Measurements from ENCODE around the gene COX5A. TPM values are rescaled to one million over a fixed set of nuclear protein-coding genes. Genes with fewer than 3 reads are reported as not detected.

The COX5A gene
- total and polyA plus RNA-seq, 2 of the 13 experiments (the other 11 are each of a cell fraction or from before 2014, with no cell fraction given): 158 to 218 TPM

DNA sequence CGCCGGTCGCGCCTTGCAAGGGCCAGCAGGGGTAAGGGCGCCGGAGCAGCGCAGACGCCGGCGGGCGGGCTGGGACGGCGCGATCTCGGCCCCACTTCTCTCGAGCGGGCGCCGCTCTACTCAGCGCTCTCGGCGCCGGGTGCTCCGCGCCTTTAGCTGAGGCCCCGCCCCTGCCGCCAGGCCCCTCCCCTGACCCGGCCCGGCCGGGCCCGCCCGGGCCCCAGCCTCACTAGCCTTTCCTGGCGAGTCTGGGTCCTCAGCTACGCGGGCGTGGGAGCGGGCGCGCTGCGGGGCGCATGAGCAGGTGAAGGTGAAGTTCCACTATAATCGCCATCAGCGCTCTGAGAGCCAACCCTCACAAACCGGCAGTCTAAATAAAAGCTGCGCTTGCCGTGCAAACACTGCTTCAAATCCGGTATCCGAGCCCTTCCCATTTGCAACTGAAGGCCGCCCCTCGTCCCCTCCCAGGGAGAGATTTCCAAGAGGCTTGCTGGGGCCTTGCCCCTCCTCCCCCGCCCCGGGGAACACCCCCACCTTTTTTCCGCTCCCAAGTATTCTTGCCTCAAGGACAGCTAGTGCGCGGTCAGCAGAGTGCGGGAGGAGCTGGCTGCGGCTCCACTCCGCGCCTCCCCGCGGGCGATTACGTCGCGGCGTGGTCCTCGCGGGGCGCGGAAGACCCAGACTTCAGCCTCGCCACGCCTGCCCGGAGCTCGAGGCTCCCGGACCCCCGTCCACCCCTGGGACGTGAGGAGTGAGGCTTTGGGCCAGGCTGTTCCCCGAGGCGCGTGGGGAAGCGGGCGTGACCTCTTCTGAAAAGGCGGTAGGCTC lies 19.0 kb upstream of the COX5A start, which contains the start of gene RPP25 (continued):
- TF ChIP-seq, protein P1, sequence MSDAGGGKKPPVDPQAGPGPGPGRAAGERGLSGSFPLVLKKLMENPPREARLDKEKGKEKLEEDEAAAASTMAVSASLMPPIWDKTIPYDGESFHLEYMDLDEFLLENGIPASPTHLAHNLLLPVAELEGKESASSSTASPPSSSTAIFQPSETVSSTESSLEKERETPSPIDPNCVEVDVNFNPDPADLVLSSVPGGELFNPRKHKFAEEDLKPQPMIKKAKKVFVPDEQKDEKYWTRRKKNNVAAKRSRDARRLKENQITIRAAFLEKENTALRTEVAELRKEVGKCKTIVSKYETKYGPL (CRISPR knock-in tag; IDR thresholded peaks at IDR 0.05): no peak
- TF ChIP-seq FOXP1 (IDR thresholded peaks at IDR 0.05): no peak
- TF ChIP-seq FOXP1 (CRISPR knock-in tag; IDR thresholded peaks at IDR 0.05): no peak
- TF ChIP-seq ISL2 (CRISPR knock-in tag; IDR thresholded peaks at IDR 0.05): no peak
- TF ChIP-seq IKZF1 (IDR thresholded peaks at IDR 0.05): no peak
- TF ChIP-seq ZNF773 (CRISPR knock-in tag; IDR thresholded peaks at IDR 0.05; ENCODE audit: borderline replicate concordance): no peak
- TF ChIP-seq, protein P2, sequence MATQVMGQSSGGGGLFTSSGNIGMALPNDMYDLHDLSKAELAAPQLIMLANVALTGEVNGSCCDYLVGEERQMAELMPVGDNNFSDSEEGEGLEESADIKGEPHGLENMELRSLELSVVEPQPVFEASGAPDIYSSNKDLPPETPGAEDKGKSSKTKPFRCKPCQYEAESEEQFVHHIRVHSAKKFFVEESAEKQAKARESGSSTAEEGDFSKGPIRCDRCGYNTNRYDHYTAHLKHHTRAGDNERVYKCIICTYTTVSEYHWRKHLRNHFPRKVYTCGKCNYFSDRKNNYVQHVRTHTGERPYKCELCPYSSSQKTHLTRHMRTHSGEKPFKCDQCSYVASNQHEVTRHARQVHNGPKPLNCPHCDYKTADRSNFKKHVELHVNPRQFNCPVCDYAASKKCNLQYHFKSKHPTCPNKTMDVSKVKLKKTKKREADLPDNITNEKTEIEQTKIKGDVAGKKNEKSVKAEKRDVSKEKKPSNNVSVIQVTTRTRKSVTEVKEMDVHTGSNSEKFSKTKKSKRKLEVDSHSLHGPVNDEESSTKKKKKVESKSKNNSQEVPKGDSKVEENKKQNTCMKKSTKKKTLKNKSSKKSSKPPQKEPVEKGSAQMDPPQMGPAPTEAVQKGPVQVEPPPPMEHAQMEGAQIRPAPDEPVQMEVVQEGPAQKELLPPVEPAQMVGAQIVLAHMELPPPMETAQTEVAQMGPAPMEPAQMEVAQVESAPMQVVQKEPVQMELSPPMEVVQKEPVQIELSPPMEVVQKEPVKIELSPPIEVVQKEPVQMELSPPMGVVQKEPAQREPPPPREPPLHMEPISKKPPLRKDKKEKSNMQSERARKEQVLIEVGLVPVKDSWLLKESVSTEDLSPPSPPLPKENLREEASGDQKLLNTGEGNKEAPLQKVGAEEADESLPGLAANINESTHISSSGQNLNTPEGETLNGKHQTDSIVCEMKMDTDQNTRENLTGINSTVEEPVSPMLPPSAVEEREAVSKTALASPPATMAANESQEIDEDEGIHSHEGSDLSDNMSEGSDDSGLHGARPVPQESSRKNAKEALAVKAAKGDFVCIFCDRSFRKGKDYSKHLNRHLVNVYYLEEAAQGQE (IDR thresholded peaks at IDR 0.05; ENCODE audit: borderline replicate concordance in 1 of 2, low read depth in 1 of 2, low read length in 2 of 2): no peak
- TF ChIP-seq ZNF547 (CRISPR knock-in tag; IDR thresholded peaks at IDR 0.05): no peak
- no peak for TF ChIP-seq NR1H2 (CRISPR knock-in tag; IDR thresholded peaks at IDR 0.05; ENCODE audit: borderline replicate concordance, low read depth)
- TF ChIP-seq KDM5A (IDR thresholded peaks at IDR 0.05; ENCODE audit: borderline replicate concordance, low read length): no peak
- TF ChIP-seq NCOA5 (CRISPR knock-in tag; IDR thresholded peaks at IDR 0.05): no peak
- TF ChIP-seq ZBTB1 (CRISPR knock-in tag; IDR thresholded peaks at IDR 0.05; ENCODE audit: borderline replicate concordance): no peak
- TF ChIP-seq FOSL1 (CRISPR knock-in tag; IDR thresholded peaks at IDR 0.05; ENCODE audit: borderline replicate concordance): no peak
- no peak for TF ChIP-seq MED8 (CRISPR knock-in tag; IDR thresholded peaks at IDR 0.05; ENCODE audit: insufficient replicate concordance)
- no peak for TF ChIP-seq HES4 (CRISPR knock-in tag; IDR thresholded peaks at IDR 0.05; ENCODE audit: borderline replicate concordance)
- TF ChIP-seq SRSF1 (optimal IDR thresholded peaks at IDR 0.05; ENCODE audit: low read depth, low read length): peak; percentile 68
- TF ChIP-seq NR2F2 (IDR thresholded peaks at IDR 0.05; ENCODE audit: borderline replicate concordance, low read depth): no peak
- TF ChIP-seq KLF15 (CRISPR knock-in tag; IDR thresholded peaks at IDR 0.05; ENCODE audit: borderline replicate concordance): no peak

Data from HepG2 (cell line).